Activated CD4-positive, alpha-beta T cell treated with anti-CD3 and anti-CD28 coated beads, Interleukin-2, amount 50 U/mL, for 48 hours (primary cell): Measurements from ENCODE around the gene SEMA6B.

Source experiments
- DNase-seq, 2 experiments: peaks; one replicate each; pipeline ENCODE4 v3.0.0-alpha.2; 2020

Gene SEMA6B

DNA sequence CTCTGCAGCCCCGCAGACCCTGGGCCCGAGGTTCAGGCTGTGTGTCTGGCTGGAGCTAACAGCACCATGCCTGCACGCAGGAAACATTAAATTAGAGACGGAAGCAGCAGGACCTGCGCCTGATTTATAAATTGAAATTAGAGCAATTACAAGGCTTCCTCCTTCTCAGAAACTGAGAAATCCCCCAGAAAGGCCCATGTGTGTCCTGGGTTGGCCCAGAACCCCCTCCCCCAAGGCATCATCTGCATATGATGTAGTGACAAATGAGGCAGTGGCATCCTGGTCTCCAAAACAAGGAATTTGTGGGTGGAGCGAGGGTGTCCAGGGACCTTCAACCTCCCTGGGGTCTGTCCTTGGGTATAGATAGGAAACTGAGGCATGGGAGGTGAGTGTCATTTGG lies 27.2 kb upstream of the SEMA6B start:
- no peak for DNase-seq

DNA sequence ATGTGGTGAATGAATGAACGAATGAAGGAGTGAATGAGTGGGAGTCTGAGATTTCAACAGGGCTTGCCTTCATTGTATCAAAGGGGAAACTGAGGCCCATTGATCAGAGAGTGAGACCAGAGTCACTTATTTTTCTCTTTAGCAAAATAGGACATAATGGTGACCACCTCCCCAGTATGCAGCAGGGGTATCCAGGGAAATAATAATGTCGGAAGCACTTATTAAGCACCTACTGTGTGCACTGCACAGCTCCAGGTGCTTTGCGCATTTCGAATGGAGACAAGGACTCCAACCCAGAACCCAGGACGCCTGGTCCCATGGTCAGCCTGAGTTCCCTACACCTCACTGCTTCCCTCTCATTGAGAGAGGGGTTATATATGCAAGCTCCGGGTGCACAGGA lies 26.8 kb upstream of the SEMA6B start:
- no peak for DNase-seq

DNA sequence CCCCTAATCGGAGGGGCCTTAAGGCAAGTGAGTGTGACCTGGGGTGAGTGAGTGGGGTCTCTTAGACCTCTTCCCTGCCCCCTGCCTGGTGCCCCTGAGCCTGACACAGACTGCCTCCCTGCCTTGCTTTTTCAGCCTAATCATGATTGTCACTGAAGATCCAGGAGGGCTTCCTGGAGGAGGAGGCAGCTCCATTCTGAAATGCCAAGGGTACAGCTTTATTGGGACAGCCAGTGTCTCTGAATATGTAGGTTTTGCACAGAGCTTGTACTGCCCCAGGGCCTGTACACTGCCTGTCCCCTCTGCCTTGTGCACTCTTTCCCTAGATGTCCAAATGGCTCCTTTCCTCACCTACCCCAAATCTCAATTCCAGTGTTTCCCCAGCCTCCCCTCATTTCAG lies 26.1 kb upstream of the SEMA6B start:
- DNase-seq = no peak

DNA sequence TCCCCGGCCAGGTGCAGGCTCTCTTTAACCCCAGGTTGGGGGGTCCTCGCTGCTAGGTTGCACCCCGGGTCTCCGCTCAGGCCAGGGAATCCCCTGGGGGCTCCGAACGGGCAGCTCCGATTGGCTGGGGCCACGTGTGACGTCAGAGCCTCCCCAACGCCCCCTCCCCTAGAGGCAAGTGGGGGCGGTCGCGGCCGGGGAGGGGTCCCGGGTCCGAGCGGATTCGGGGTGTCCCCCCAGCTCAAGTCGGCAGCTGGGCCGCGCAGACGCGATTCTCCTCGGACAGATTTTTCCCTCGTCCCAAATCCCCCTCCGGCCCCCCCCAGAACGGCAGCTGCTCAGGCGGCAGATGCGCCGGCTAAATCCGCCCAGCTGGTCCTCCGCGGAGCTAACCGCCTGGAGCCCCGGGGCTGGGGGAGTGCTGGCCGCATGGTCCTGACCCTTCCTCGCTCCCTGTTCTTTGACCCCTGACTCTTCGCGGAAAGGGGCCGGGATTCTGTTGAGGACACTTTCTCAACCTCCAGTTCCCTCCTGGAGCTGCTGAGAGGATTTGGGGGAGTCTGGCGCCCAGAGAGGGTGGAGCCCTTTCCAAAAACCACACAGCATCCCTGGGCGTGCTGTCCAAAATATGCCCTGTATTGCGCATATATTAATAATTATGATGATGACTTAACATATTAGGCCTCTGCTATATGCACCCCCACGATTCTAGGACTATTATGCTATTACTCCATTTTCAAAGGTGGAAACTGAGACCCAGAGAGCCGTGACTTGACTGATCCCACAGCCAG lies 25.4 kb upstream of the SEMA6B start:
- DNase-seq = no peak

DNA sequence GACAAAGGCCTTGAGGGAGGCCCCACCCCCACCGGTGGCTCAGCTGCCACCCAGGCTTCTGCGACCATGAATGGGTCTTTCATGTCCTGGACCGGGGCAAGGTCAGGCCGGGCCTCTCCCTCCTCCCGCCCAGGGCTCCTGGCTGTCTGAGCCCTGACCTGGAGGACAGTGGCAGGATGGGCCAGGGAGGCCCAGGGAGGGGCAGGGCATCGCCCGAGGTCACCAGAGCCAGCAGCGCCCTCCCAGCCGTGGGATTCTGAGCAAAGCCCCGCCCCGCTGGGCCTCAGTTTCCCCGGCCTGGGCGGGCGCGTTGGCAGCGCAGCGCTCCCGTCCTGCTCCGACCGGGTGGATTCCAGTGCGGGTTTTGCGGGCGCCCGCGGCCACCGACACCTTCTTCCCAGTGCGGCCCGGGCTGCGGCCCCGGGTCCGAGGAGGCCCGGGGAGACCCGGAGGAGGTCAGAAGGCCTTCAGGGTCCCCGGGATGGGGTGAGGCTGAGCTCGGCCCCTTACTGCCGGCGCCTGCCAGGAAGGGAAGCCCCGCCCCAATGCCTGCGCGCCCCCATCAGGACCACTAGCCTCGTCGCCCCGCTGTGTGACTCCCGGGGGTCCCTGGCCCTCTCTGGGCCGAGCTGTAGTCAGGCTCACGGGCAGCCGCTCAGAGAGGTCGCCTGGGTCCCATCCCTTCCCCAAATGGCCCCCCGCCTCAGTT lies 24.6 kb upstream of the SEMA6B start:
- peak; percentile 39 to 53 for DNase-seq

DNA sequence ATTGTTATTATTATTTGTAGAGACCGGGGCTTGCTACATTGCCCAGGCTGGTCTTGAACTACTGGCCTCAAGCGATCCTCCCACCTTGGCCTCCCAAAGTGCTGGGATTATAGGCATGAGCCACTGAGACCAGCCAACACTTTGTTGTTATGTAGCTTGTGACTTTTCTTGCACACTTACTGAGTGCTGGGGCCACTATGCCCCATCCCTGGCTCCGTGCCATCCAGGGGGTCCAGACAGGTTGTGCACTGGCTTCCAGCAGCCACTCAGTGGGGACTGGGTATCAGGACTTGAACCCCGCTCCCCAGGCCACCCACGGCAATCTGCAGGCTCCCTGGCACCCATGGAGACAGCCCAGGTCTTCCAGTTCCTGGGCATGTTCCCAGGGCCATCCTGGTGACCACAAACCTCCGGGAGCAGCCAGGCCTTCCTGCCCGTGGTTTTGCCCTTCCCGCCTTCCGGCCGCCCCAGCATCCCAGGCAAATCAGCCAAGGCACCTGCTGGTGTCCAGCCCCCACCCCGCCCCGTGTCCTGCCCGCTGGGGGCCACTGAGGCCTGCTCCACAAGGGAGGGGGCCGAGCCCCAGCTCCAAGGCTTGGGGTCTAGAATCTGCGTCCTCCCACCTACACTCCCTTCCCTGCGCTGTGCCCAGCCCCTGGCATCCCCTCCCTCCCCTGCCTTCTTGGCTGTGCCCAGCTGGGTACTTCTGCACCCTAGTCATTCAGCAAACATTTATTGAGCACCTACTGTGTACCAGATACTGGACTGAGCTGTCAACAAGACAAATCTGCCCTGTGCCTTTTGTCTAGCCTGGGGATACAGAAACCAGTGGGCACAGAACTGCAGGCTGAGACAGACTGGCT lies 23.7 kb upstream of the SEMA6B start:
- DNase-seq = no peak

DNA sequence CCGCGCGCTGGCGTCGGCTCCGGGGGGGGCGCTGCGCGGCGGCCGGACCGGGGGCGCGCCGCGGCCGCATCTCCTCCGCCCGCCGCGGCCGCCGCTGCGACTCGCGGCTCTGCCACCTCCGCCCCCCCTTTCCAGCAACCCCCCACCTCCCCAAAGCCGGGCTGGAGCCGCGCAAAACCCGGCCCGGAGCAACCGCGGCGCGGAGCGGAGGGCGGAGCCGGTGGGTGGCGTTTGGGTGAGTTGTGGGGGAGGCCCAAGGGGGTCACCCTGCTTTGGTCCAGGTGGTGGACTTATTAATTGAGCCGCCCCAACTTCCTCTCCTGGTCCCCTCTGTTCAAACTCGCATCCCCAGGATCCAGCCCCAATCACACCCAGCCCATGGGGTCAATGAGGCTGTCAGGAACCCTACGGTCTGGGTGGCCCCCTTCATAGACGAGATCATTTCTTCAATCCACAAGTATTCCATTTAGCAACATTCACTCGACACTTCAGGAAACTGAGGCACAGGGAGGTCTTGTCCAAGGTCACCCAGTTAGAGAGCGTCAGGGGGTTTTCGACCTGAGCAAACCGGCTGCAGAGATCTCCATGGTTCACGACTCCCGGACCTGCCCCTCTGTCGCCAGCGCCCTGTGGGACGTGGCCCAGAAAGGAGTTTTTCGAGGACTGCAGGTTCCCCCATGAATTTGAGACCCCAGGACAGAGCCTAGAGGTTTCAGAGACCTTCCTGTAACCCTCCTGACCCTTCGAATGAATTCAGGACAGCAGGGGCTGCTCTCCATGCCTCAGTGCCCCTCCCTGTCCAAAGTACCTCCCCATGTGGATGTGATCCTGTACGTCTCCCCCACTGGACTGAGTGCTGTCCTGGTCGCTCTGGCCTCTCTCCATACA lies 22.4 kb upstream of the SEMA6B start:
- peak in 1 of 2 experiments; percentile 19 for DNase-seq

DNA sequence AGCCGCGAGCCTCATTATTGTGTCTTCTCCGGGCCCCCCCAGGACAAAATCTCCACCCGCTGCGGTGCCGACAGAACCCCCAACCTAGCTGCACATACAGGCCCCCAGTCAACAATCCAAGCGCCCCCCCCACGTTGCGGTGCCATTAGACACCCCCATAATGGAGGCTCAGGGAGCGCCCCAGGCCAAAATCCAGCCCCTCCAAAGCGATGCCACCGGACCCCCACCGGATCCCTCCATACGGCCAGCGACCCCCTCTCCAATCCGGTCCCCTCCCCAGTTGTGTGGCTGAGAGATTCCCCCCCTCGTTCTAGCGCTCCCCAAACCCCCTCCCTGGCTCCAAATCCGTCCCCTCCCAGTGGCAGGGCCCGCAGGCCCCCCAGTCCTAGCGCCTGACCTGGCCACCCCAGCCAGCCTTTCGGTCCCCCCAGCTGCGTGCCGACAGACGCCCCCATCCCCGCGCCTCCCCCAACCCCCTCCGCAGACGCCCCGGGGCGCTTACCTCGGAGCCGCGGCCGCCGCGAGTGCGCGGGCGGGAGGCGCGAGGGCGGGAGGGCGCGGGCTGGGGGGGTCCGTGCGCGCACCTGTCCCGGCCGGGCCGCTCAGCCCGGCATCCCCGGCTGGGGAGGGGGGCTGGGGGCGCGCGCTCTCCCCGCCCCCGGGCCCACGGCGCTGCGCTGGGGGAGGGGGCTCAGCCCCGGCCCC lies 21.6 kb upstream of the SEMA6B start:
- no peak for DNase-seq

DNA sequence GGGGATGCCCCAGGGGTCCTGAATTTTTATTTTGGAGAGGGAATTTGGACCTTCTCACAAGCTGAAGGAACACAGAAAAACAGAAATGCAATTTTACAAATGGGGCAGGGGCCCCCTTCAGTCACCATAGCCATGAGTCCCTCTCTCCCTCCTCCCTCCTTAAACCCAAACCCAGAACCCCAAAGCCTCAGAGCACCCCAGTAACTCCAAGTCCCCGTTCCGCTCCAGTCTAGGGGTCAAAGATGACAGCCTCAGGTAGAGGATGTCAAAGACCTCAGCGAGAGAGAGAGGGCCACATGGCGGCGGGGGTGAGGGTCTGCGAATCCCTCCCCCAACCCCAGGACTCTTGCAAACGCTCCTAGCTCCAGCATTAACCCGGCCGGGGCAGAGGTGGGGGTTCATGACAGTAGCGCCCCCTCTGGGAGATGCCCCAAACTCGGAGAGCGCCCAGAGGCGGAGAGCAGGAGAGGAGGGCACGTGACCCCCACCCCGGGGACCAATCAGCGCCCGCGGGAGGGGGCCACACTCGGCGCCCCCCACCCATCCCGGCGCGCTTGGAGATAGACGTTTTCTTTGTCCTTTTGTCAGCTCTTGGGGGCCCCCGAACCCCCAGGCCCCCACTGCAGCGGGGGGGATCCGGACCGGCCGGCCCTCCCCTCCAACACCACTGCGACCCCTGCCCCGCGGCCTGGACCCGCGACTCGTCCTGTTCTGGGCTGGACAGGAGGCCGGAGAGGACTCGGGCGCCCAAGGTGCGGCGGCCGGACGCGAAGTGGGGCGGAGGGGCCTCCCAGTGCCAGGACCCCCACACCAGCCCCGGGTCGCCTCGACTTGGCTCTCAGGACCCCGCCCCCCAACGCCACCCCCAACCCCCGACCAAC lies 20.8 kb upstream of the SEMA6B start:
- no peak for DNase-seq

DNA sequence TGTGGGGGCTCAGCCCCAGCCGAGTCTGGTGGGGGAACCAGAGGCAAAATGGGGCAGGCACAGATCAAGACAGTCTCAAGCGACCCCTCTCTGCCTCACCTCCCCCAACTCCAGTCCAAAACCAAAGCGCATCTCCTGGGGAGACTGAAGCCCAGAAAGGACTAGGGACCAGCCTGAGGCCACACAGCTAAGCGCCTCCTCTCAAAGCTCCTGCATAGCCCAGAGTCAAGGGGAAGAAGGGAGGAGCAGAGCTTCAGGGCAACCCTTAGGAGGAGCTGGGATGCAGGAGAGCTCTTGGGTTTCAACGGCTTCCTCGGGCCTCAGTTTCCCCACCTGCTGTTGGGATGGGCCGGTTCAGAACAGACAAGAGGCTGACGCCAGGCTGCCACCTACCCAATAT lies 19.9 kb upstream of the SEMA6B start:
- DNase-seq = no peak

DNA sequence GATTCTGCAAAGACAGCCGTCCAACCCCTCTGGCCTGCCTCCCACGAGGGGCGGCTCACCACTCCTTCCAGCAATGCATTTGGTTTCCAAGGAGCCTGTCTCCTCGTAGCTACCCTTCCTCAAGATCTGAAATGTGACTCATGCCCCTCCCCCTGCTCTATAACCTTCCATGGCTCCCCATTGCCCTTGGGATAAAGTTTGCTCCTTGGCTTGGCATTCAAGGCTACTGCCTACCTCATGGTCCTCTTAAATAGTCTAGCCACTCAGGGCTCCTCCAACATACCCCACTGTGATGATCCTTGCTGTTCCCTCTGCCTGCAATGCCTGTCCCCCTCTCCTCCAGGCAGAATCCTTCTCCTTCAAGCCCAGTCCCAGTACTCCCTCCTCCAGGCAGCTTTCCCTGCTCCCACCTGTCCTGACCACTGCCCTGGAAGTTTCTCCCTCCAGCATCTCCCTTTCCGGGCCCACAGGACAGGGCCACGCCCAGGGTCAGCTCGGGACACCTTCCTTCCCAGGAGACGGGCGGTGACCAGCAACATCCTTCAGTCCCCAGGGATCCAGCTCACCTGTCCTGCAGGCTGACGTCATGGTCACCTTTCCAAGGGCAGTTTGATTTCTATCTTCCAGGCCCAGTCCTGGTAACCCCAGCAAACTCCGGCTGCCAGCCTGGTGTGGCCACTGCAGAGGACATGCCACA lies 19.2 kb upstream of the SEMA6B start:
- DNase-seq = no peak

DNA sequence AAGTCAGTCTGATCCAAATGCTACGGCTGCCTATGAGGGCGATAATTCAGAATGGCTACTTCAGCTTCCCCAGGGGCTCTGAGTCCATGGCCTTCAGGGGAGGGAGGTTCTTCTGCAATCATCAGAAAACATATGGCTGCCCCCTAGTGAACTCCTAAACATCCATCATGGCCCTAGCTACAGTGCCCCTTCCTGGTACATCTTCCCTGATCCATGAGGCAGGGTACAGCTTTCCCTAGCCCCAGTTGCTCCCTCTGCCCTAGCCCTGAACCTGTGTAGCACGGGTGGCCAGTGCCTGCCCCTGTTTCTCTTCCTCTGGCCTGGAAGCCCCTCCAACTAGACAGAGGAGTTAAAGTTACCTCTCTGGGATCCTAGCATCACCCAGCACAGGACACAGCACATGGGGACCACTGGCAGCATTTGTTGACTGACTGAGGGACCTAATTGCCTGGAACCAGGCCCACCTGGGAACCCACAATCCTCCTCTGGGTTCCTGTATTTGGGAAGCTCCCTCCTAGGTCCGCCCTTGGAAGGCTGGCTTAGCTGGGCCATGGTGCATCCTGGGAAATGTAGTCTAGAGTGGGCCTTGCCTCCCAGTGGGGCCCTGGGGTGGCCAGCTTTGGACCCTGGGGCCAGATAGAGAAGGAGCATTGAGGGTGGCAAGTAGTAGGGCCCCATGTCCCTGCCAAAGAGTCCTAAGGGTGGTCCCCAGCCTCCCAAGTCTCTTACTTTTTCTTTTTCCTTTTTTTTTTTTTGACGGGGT lies 17.7 kb upstream of the SEMA6B start:
- DNase-seq = no peak

DNA sequence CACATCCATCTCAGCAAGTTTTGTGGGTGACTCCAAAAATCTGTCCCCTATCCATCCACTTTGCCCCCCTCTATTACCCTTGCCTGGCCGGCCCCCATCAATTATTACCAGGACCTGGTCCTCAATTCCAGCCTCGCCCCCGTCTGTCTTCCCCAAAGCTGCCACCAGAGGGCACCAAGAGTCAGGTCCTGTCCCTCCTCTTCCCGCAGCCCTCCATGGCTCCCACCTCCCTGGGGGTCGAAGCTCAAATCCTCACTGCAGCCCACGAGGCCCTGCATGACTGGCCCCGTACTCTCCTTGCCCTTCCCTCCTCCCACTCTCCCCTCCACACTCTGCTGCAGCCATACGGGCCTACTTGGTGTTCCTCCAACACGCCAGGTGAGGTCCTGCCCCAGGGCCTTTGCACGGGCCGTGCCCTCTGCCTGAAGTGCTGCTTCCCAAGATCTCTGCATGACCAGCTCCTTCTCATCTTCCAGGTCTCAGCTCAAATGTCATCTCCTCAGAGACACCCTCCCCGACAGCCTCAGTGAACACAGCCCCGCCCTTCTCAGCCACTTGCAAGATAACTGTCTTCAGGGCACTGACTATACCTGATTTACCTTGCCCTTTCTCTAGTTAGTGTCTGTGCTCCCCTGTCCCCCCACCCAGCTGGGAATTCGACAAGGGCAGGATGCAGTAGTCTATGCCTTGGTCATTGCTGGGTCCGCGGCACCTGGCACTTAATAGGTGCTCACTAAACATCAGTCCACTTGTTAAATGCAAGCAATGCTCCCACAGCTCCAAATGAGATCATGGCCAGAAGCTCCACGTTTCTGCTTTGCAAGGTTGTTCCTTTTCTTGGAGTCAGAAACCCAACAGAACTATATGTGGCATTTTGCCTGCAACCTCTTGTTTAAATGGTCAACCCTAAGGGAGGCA lies 16.8 kb upstream of the SEMA6B start:
- peak; percentile 82 to 83 for DNase-seq

DNA sequence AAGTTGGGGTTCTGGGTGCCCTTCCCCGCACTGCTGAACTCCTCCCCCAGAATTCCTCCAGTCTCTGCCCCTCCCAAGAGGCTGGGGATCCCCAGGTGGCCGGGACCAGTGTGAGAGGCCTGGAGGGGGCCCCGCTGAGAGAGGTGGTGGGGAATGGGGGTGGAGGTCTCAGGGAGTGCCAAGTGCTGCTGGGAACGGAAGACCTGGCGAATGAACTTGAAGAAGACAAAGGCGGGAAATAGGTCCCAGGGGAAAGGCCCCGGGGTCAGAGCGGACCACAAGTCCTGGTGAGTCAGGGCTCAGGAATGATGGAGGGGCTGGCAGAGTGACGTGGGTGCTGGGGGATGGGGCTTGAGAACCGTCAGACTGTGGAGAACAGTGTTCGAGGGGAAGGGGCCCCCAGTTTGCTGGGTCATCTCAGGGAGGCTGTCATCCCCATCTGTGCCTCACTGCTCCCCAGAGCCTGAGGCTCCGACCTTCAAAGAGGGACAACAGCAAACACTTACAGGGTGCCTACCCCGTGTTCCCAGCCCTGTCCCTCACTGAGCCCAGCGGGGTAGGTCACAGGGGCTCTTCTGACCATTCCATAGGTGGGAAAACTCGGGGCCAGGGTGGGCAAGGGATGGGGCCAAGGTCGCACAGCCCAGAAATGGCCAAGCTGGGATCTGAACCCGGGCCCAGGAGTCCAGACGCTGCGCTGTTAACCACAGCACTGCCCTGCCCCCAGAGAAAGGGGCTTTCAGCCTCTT lies 16.0 kb upstream of the SEMA6B start:
- DNase-seq = peak; percentile 17 to 30

DNA sequence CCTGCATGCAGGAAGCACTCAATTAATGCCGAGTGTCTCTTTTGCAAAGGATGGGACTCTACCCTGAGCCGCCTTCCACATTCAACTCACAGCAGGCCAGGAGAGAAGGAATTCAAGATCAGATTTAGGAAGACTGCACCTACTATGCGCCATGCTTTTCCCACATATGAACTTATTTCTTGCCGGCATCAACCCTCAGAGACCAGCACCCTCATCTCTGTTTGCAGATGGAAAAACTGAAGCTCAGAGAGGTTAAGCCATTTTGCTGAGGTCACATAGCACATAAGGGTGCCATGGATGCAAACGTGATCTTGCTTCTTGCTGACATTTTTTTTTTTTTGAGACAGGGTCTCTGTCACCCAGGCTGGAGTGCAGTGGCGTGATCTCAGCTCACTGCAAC lies 14.2 kb upstream of the SEMA6B start:
- DNase-seq = no peak

DNA sequence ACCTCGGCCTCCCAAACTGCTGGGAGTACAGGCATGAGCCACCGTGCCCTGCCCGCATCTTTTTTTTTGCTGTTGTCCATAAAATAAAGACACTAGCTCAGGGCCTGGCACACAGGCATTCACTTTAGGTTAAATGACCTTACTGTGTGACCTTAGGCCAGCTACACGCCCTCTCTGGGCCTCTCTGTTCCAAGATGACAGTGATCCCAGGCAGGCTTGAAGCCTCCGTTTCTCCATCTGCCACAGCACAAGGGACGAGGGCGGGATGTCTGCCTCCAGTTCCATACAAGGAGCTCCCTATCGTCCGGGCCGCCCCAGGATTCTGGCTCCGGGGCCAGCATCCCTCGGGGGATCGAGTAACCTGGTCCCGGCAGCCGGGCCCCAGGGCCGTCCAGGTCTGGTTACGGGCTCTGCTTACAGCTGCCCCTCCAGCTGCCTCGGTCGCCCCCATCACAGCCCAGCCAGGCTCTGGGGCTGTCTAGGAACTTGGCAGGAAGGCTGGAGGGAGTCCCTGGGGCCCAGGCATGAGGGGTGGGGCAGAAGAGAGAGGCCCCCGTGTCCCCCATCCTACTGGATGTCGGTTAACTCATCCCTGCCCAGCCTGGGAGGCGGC lies 11.9 kb upstream of the SEMA6B start:
- no peak for DNase-seq

DNA sequence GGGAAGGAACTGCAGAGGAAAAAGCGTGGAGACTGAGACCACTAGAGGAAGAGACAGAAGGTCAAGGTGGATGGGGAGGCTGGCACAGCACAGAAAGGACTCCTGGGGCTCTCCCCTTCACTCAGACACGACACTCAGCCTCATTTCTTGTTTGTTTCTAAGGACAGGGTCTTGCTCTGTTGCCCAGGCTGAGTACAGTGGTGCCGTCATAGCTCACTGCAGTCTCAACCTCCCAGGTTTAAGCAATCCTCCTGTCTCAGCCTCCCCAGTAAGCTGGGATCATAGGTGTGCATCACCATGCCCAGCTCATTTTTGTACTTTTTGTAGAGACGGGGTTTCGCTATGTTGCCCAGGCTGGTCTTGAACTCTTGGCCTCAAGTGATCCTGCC lies 11.4 kb upstream of the SEMA6B start:
- no peak for DNase-seq
